SU-DHL-6 (cell line): ENCODE measurements around the gene NATD1.

Experiments
- EZH2phosphoT487 ChIP-seq: fragments of 200-600 bp; sonication (generic), shearing (Covaris generic); conservative IDR thresholded peaks from 2 replicates; pipeline ENCODE4 v1.6.1; 2018; ENCODE audit warnings: mild to moderate bottlenecking, antibody characterized with exemption, low read length, moderate library complexity, mixed read lengths
- TF ChIP-seq, protein P1 (sequence below): fragments of 200-600 bp; sonication (generic); IDR thresholded peaks from one replicate; pipeline ENCODE4 v1.5.1; 2017; ENCODE audit warnings: antibody characterized with exemption, mild to moderate bottlenecking, low read length, moderate library complexity; ENCODE audit not compliant: insufficient read depth, poor library complexity, severe bottlenecking

DNA sequence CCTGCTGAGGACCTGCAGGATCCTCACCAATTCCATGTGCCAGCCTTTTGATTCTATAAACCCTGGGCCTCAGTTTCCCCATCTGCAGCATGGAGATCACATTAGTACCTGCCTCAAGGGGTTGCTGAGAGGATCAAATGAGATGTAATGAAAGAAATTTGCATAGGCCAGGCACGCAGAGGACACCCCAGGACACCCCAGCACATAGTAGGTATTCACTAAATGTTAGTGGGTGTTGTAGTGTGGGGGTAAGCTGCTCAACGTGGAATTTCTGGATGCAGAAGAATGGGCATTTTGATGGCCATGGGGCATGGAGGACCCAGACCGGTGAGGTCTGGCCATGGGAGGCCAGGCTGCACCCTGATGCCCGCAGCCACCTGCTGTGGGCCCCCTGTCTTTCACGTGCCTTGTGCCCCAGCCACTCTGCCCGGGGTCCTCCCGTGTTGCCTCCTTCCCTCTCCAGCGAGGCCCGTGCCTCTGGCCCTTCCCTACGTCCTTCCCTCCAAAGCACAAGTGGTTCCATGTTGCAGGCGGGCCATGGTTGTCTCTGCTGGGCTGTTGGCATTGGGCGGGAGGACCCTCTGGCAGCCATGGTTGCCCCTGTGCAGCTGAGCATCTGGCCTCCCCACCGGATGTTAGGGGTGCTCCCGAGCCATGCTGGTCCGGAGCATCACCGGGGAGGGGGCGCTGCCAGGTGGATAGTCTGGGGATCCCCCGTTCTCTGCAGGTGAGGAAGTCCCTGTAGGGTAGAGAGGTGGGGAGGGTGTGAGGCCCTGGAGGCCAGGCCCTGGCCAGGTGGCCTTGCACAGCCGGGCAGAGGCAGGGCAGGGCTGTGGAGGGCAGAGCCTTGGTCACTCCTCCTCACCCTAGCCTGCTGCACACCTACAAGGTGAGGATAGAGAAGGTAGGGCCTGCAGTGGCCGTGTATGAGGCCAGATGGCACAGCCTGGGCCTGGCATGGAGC lies 39.9 kb upstream of the NATD1 start:
- TF ChIP-seq, protein P1, sequence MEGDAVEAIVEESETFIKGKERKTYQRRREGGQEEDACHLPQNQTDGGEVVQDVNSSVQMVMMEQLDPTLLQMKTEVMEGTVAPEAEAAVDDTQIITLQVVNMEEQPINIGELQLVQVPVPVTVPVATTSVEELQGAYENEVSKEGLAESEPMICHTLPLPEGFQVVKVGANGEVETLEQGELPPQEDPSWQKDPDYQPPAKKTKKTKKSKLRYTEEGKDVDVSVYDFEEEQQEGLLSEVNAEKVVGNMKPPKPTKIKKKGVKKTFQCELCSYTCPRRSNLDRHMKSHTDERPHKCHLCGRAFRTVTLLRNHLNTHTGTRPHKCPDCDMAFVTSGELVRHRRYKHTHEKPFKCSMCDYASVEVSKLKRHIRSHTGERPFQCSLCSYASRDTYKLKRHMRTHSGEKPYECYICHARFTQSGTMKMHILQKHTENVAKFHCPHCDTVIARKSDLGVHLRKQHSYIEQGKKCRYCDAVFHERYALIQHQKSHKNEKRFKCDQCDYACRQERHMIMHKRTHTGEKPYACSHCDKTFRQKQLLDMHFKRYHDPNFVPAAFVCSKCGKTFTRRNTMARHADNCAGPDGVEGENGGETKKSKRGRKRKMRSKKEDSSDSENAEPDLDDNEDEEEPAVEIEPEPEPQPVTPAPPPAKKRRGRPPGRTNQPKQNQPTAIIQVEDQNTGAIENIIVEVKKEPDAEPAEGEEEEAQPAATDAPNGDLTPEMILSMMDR: no peak
- no peak for TF ChIP-seq EZH2phosphoT487
